ENCODE data around the gene TMEM139. TPM values are rescaled to one million over a fixed set of nuclear protein-coding genes. Genes with fewer than 3 reads are reported as not detected.

The TMEM139 gene
- total RNA-seq, 1 experiment from 2014 or later, result not detected

DNA sequence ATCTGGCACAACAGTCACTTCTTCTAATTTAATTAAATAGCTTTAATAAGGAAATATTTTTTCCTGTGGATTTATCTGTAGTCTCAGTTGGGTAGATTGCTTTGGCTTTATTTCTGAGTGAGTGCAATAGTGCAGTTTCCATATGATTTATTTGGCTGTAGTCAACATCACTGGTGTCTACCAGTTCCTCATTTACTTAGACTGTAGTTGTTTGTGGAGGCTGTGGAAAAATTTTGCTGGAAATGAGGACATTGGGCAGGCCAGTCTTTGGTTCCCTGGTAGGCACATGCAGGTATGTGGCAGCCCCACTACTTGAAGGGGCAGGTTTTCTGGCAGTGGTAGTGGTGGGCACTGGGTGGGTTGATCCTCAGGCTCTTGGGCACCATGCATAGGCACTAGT, 47.4 kb upstream of the TMEM139 start:
- intact Hi-C loops (cut with micrococcal nuclease; ENCODE audit: unreplicated experiment), result no loop called here
- no TSS peak for BruUV-seq (replicated peaks)
- DNase-seq (ENCODE audit: low spot score), result no peak
- TF ChIP-seq EZH2 (IDR thresholded peaks at IDR 0.05; ENCODE audit: borderline replicate concordance, low read depth, low read length, poor library complexity, severe bottlenecking), result no peak
- TF ChIP-seq, protein P1, sequence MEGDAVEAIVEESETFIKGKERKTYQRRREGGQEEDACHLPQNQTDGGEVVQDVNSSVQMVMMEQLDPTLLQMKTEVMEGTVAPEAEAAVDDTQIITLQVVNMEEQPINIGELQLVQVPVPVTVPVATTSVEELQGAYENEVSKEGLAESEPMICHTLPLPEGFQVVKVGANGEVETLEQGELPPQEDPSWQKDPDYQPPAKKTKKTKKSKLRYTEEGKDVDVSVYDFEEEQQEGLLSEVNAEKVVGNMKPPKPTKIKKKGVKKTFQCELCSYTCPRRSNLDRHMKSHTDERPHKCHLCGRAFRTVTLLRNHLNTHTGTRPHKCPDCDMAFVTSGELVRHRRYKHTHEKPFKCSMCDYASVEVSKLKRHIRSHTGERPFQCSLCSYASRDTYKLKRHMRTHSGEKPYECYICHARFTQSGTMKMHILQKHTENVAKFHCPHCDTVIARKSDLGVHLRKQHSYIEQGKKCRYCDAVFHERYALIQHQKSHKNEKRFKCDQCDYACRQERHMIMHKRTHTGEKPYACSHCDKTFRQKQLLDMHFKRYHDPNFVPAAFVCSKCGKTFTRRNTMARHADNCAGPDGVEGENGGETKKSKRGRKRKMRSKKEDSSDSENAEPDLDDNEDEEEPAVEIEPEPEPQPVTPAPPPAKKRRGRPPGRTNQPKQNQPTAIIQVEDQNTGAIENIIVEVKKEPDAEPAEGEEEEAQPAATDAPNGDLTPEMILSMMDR (conservative IDR thresholded peaks at IDR 0.05; ENCODE audit: low read depth, low read length), result no peak
- Histone ChIP-seq H3K36me3 (ENCODE audit: insufficient read depth, low read length, poor library complexity, severe bottlenecking) (no peaks in the 10 kb centered on the region), H3K27ac (ENCODE audit: low read depth, low read length, poor library complexity, severe bottlenecking) (no peak overlapping the region), H3K27me3 (replicated peaks; ENCODE audit: insufficient read depth, low read depth, low read length, poor library complexity) (no peaks in the 10 kb centered on the region), H3K4me1 (ENCODE audit: insufficient read depth, low read length, poor library complexity, severe bottlenecking) (peaks cover 4% of the 10 kb centered on the region), H3K4me3 (ENCODE audit: low read depth, low read length, poor library complexity, severe bottlenecking) (no peak overlapping the region), H3K9me3 (ENCODE audit: low read depth, low read length, poor library complexity, severe bottlenecking) (no peaks in the 10 kb centered on the region)
- ChIA-PET CTCF (no interaction called here), POLR2A (ENCODE audit: low non-redundant PET) (no interaction called here)

DNA sequence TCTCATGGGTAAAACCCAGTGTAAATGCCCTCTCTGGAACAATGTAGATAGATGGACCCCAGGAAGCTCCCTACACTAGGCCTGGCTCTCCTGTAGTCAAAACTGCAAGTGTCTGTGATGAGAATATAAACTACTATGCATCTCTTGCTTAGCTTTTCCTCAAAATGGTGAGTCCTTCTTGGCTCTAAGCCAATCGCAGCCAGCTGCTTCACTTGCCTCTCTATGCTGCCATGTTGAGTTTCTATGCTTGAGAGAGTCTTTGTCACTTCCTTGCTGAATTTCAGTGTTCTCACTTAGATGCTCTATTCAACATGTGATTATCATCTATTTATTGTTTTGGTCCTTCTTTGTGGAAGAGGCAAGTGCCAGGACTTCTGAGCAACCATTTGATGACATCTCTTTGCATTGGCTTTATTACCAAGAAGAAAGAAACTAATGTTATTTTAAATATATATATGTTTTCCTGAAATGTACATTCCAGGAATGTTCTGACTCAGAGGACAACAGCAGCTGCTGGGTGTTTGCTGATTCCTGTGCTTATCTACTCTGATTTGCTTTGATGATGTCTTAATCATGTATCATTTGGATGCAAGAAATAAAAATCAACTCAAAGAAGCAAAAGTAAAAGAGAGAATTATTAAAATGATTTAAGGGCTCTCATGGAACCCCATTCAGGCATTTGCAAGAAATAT, 46.3 kb upstream of the TMEM139 start:
- DNase-seq (ENCODE audit: low spot score), result no peak
- Histone ChIP-seq H3K4me1 (ENCODE audit: insufficient read depth, low read length, poor library complexity, severe bottlenecking) (peaks cover 4% of the 10 kb centered on the region), H3K4me3 (ENCODE audit: low read depth, low read length, poor library complexity, severe bottlenecking) (no peak overlapping the region), H3K9me3 (ENCODE audit: low read depth, low read length, poor library complexity, severe bottlenecking) (no peaks in the 10 kb centered on the region), H3K36me3 (ENCODE audit: insufficient read depth, low read length, poor library complexity, severe bottlenecking) (no peaks in the 10 kb centered on the region), H3K27me3 (replicated peaks; ENCODE audit: insufficient read depth, low read depth, low read length, poor library complexity) (no peaks in the 10 kb centered on the region), H3K27ac (ENCODE audit: low read depth, low read length, poor library complexity, severe bottlenecking) (no peak overlapping the region)
- CTCF ChIA-PET, result no interaction called here
- POLR2A ChIA-PET (ENCODE audit: low non-redundant PET), result no interaction called here
- BruUV-seq (replicated peaks), result no TSS peak
- no peak for TF ChIP-seq EZH2 (IDR thresholded peaks at IDR 0.05; ENCODE audit: borderline replicate concordance, low read depth, low read length, poor library complexity, severe bottlenecking)
- TF ChIP-seq, protein P1 (conservative IDR thresholded peaks at IDR 0.05; ENCODE audit: low read depth, low read length), result no peak
- intact Hi-C loops (cut with micrococcal nuclease; ENCODE audit: unreplicated experiment), result no loop called here

DNA sequence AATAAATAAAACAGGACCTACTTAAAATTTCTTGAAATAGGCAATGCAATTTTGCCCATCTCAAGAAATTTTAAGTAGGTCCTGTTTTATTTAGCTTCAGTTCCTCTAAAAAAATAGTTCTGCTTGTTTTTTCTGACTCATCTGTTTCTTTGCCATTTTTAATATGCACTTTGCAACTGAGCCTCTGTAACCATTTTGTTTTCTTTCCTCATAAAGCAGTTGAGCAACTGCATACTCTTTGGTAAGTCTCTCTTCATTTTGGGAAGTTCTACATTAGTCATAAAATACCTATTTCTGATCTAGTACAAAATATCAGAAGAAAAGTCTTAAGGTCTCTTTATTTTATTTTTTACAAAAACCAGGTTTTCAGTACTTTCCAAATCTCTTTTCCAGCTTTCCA, 44.9 kb upstream of the TMEM139 start:
- intact Hi-C loops (cut with micrococcal nuclease; ENCODE audit: unreplicated experiment), result loop anchor here (1.0 to 2.0 kb wide), 4 partner anchors 57 to 176 kb away; no protein-coding TSS in a partner anchor
- Histone ChIP-seq H3K27me3 (replicated peaks; ENCODE audit: insufficient read depth, low read depth, low read length, poor library complexity) (no peaks in the 10 kb centered on the region), H3K4me1 (ENCODE audit: insufficient read depth, low read length, poor library complexity, severe bottlenecking) (peaks cover 4% of the 10 kb centered on the region), H3K27ac (ENCODE audit: low read depth, low read length, poor library complexity, severe bottlenecking) (no peak overlapping the region), H3K36me3 (ENCODE audit: insufficient read depth, low read length, poor library complexity, severe bottlenecking) (no peaks in the 10 kb centered on the region), H3K9me3 (ENCODE audit: low read depth, low read length, poor library complexity, severe bottlenecking) (no peaks in the 10 kb centered on the region), H3K4me3 (ENCODE audit: low read depth, low read length, poor library complexity, severe bottlenecking) (no peak overlapping the region)
- ChIA-PET CTCF (interaction anchor here (0.7 to 1.5 kb wide), 3 partner anchors 23 to 56 kb away, joined by 3 to 6 read pairs (median 4); partner anchors contain the start of genes CASP2 and GSTK1), POLR2A (ENCODE audit: low non-redundant PET) (no interaction called here)
- BruUV-seq (replicated peaks), result no TSS peak
- TF ChIP-seq, protein P1 (conservative IDR thresholded peaks at IDR 0.05; ENCODE audit: low read depth, low read length), result no peak
- TF ChIP-seq EZH2 (IDR thresholded peaks at IDR 0.05; ENCODE audit: borderline replicate concordance, low read depth, low read length, poor library complexity, severe bottlenecking), result no peak
- no peak for DNase-seq (ENCODE audit: low spot score)

Measured in A673 (cell line).